SU-DHL-6 (cell line): ENCODE data around the gene HCFC1.

Experiments used
- H2AFZ ChIP-seq: fragments of 200-600 bp; sonication (generic); 2 replicates; pipeline ENCODE4 v1.6.1; 2014; ENCODE audit warnings: low read depth, mild to moderate bottlenecking, moderate library complexity, mixed read lengths, antibody characterized with exemption, low read length; ENCODE audit not compliant: severe bottlenecking
- H3F3A ChIP-seq: fragments of 200-600 bp; shearing (Covaris generic); 2 replicates; pipeline ENCODE4 v1.6.0; 2016; ENCODE audit warnings: antibody characterized with exemption, mild to moderate bottlenecking; ENCODE audit not compliant: insufficient read depth
- H3K27ac ChIP-seq: fragments of 200-600 bp; sonication (generic); 2 replicates; pipeline ENCODE4 v1.5.1; 2016; ENCODE audit warnings: low read depth, mild to moderate bottlenecking, low read length, moderate library complexity, mixed read lengths
- H3K27me3 ChIP-seq: fragments of 200-600 bp; sonication (generic), shearing (Covaris generic); 2 replicates; pipeline ENCODE4 v1.6.0; 2014; ENCODE audit warnings: mild to moderate bottlenecking, low read length
- H3K36me3 ChIP-seq: fragments of 200-600 bp; sonication (generic); 2 replicates; pipeline ENCODE4 v1.6.1; 2014; ENCODE audit warnings: mild to moderate bottlenecking, low read length, mixed read lengths
- H3K4me2 ChIP-seq: fragments of 300-600, 200-600 bp; shearing (Covaris generic), sonication (generic); 2 replicates; pipeline ENCODE4 v1.6.0; 2014; ENCODE audit warnings: low read length, low read depth, mild to moderate bottlenecking; ENCODE audit not compliant: poor library complexity, severe bottlenecking
- H3K4me3 ChIP-seq: fragments of 200-600 bp; sonication (generic); 2 replicates; pipeline ENCODE4 v1.5.1; 2014; ENCODE audit warnings: antibody characterized with exemption, low read length, mild to moderate bottlenecking, mixed read lengths; ENCODE audit not compliant: insufficient read depth, poor library complexity, severe bottlenecking
- H3K79me2 ChIP-seq: fragments of 200-600 bp; sonication (generic); 2 replicates; pipeline ENCODE4 v1.6.1; 2014; ENCODE audit warnings: mild to moderate bottlenecking, low read length, moderate library complexity; ENCODE audit not compliant: insufficient read depth
- H3K9ac ChIP-seq: fragments of 200-600 bp; sonication (generic); 2 replicates; pipeline ENCODE4 v1.7.0; 2014; ENCODE audit warnings: mild to moderate bottlenecking, low read length
- H3K9me2 ChIP-seq: fragments of 200-600 bp; sonication (generic); replicated peaks from 2 replicates; pipeline ENCODE4 v1.6.1; 2014; ENCODE audit warnings: low read length; ENCODE audit not compliant: insufficient read depth
- H3K9me3 ChIP-seq: fragments of 200-600 bp; sonication (generic); 2 replicates; pipeline ENCODE4 v1.6.1; 2014; ENCODE audit warnings: low read length, mixed read lengths; ENCODE audit not compliant: insufficient read depth
- H4K20me1 ChIP-seq: fragments of 200-600 bp; sonication (generic); 2 replicates; pipeline ENCODE4 v1.6.1; 2014; ENCODE audit warnings: low read depth, mild to moderate bottlenecking, antibody characterized with exemption, low read length, moderate library complexity, mixed read lengths
- CTCF ChIP-seq: fragments of 200-600 bp; sonication (generic); IDR thresholded peaks from one replicate; pipeline ENCODE4 v1.5.1; 2017; ENCODE audit warnings: antibody characterized with exemption, mild to moderate bottlenecking, low read length, moderate library complexity; ENCODE audit not compliant: insufficient read depth, poor library complexity, severe bottlenecking
- EZH2phosphoT487 ChIP-seq: fragments of 200-600 bp; sonication (generic), shearing (Covaris generic); conservative IDR thresholded peaks from 2 replicates; pipeline ENCODE4 v1.6.1; 2018; ENCODE audit warnings: mild to moderate bottlenecking, antibody characterized with exemption, low read length, moderate library complexity, mixed read lengths

The HCFC1 gene

DNA sequence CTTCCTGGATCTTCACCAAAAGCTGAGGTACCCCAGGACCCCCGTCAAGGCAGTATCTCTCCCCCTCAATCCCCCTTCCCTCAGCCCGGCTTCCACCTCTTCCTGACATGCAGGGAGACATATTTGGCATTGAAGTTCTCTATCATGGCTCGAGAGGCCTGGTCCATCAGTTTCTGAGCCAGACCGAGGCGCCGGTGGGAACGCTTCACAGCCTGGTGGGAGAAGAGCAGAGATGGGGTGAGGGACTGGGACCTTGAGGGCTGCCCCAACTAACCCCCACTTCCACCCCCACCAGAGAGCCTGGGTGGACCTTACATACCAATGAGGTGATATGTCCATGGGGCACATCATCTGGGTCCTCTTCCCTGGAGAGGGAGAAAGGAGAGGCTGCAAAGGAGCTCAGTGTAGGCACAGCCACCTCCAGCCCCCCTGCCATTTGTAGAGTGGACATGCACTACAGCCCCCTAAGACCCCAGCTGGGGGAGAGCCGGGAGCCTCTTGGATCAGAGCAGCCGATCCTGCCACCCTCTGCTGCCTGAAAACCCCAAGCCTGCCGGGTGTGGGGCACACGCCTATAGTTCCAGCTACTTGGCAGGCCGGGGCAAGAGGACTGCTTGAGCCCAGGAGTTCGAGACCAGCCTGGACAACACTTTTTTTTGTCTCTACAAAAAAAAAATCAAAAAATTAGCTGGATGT is 39.2 kb downstream of the HCFC1 start:
- H4K20me1 ChIP-seq, result no peaks in the 10 kb centered on the region
- no peak overlapping the region for H3K9ac ChIP-seq
- peaks cover 16% of the 10 kb centered on the region for H3F3A ChIP-seq
- H2AFZ ChIP-seq, result no peak overlapping the region
- H3K27me3 ChIP-seq, result no peaks in the 10 kb centered on the region
- no peaks in the 10 kb centered on the region for H3K36me3 ChIP-seq
- H3K4me2 ChIP-seq, result no peak overlapping the region
- TF ChIP-seq EZH2phosphoT487 (no peak), CTCF (no peak)
- peaks cover 19% of the 10 kb centered on the region for H3K79me2 ChIP-seq
- H3K9me3 ChIP-seq, result no peaks in the 10 kb centered on the region
- H3K4me3 ChIP-seq, result no peak overlapping the region
- H3K9me2 ChIP-seq, result no peaks in the 10 kb centered on the region
- no peak overlapping the region for H3K27ac ChIP-seq

GRCh38 chrX:153931748-153932147 is 39.9 kb downstream of the HCFC1 start:
- H3K4me2 ChIP-seq, result no peak overlapping the region
- no peak overlapping the region for H3K4me3 ChIP-seq
- no peaks in the 10 kb centered on the region for H3K36me3 ChIP-seq
- TF ChIP-seq EZH2phosphoT487 (no peak), CTCF (no peak)
- H3K27ac ChIP-seq, result no peak overlapping the region
- H3K27me3 ChIP-seq, result no peaks in the 10 kb centered on the region
- H3K9me2 ChIP-seq, result no peaks in the 10 kb centered on the region
- no peak overlapping the region for H2AFZ ChIP-seq
- peaks cover 19% of the 10 kb centered on the region for H3K79me2 ChIP-seq
- H3K9me3 ChIP-seq, result no peaks in the 10 kb centered on the region
- peaks cover 21% of the 10 kb centered on the region for H3F3A ChIP-seq
- no peak overlapping the region for H3K9ac ChIP-seq
- no peaks in the 10 kb centered on the region for H4K20me1 ChIP-seq

- Histone ChIP-seq H3K9me3 (no peaks in the 10 kb centered on the region), H3F3A (peaks cover 17% of the 10 kb centered on the region), H2AFZ (no peak overlapping the region), H4K20me1 (no peaks in the 10 kb centered on the region), H3K27ac (no peak overlapping the region), H3K9ac (no peak overlapping the region), H3K27me3 (no peaks in the 10 kb centered on the region), H3K4me2 (no peak overlapping the region), H3K9me2 (no peaks in the 10 kb centered on the region), H3K36me3 (no peaks in the 10 kb centered on the region), H3K79me2 (peaks cover 19% of the 10 kb centered on the region), H3K4me3 (no peak overlapping the region)
- no peak for TF ChIP-seq CTCF
- no peak for TF ChIP-seq EZH2phosphoT487
These were observed 40.5 kb downstream of the HCFC1 start for GRCh38 chrX:153931151-153931550.
